HL-60 (cell line): ENCODE measurements around the gene TXNRD2.
A peak's percentile ranks its signal among the peaks of the same experiment; 100 is the strongest.

Experiments used
- GABPA ChIP-seq: IDR thresholded peaks from 2 replicates; pipeline ENCODE4 v1.6.1; 2012; ENCODE audit warnings: low read depth
- POLR2AphosphoS5 ChIP-seq: IDR thresholded peaks from 2 replicates; pipeline ENCODE4 v1.6.1; 2012; ENCODE audit warnings: low read depth
- REST ChIP-seq: IDR thresholded peaks from 2 replicates; pipeline ENCODE4 v1.6.1; 2012; ENCODE audit warnings: low read depth; ENCODE audit not compliant: insufficient replicate concordance
- TF ChIP-seq, protein P1 (sequence below): IDR thresholded peaks from one replicate; pipeline ENCODE4 v1.5.1; 2011; ENCODE audit warnings: low read length, control low read depth, inconsistent platforms; ENCODE audit not compliant: insufficient read depth

GRCh38 chr22:19957445-19957844 lies 15.8 kb upstream of the TXNRD2 start:
- TF ChIP-seq, protein P1, sequence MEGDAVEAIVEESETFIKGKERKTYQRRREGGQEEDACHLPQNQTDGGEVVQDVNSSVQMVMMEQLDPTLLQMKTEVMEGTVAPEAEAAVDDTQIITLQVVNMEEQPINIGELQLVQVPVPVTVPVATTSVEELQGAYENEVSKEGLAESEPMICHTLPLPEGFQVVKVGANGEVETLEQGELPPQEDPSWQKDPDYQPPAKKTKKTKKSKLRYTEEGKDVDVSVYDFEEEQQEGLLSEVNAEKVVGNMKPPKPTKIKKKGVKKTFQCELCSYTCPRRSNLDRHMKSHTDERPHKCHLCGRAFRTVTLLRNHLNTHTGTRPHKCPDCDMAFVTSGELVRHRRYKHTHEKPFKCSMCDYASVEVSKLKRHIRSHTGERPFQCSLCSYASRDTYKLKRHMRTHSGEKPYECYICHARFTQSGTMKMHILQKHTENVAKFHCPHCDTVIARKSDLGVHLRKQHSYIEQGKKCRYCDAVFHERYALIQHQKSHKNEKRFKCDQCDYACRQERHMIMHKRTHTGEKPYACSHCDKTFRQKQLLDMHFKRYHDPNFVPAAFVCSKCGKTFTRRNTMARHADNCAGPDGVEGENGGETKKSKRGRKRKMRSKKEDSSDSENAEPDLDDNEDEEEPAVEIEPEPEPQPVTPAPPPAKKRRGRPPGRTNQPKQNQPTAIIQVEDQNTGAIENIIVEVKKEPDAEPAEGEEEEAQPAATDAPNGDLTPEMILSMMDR: no peak
- TF ChIP-seq POLR2AphosphoS5: peak; percentile 21; the same call in 1 of the 2 replicates
- TF ChIP-seq GABPA: no peak
- no peak for TF ChIP-seq REST
